GM12874 (cell line): ENCODE results near the gene SYVN1.

Source experiments
- TF ChIP-seq, protein P1 (sequence below): IDR thresholded peaks from 2 replicates; pipeline ENCODE4 v1.5.1; 2011; ENCODE audit warnings: low read depth, mild to moderate bottlenecking, control low read depth, low read length, moderate library complexity; ENCODE audit not compliant: insufficient read depth

SYVN1 gene

DNA sequence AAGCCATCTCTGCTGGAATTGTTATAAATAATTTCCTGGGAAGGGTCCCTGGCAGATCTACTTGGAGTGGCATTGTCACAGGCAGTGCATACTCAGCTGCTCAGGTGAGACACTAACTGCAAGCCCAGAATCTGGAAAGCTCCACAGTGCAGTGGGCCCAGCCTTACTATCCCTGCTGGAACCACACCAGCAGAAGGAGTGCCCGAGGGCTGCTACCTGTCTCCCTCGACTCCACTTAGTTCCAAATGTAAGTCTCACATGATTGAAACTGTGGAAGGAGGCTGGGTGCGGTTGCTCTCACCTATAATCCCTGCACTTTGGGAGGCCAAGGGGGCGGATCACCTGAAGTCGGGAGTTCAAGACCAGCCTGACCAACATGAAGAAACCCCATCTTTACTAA, 14.3 kb upstream of the SYVN1 start:
- TF ChIP-seq, protein P1, sequence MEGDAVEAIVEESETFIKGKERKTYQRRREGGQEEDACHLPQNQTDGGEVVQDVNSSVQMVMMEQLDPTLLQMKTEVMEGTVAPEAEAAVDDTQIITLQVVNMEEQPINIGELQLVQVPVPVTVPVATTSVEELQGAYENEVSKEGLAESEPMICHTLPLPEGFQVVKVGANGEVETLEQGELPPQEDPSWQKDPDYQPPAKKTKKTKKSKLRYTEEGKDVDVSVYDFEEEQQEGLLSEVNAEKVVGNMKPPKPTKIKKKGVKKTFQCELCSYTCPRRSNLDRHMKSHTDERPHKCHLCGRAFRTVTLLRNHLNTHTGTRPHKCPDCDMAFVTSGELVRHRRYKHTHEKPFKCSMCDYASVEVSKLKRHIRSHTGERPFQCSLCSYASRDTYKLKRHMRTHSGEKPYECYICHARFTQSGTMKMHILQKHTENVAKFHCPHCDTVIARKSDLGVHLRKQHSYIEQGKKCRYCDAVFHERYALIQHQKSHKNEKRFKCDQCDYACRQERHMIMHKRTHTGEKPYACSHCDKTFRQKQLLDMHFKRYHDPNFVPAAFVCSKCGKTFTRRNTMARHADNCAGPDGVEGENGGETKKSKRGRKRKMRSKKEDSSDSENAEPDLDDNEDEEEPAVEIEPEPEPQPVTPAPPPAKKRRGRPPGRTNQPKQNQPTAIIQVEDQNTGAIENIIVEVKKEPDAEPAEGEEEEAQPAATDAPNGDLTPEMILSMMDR: no peak

DNA sequence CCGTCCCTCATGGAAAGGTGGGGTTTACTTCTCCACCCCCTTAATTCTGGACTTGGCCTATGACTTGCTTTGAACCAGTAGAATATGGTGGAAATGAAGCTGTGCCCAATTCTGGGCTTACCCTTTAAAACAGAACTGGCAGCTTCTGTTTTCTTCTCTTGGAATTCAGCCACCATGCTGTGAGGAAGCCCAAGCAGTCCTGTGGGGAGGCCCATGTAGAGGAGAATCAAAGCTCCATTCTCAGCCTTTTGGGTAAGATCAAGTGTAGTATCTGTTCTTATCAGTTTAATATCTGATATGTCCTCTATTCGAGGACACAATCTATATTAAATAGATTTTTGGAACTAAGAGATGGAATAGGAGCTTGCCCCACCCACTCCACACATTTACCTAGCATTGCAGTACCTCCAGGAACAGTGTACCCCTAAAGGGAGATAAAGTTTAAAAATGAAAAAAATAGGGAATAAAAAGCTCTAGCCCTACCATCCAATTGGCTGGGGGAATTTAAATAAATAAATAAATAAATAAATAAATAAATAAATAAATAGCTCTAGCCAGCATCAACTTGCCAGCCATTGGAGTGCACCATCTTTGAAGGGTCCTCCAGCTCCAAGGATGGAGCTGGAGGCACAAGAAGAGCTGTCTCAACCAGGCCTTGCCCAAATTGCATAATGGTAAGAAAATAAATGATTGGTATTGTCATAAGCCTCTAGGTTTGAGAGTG, 13.2 kb upstream of the SYVN1 start:
- TF ChIP-seq, protein P1: no peak

DNA sequence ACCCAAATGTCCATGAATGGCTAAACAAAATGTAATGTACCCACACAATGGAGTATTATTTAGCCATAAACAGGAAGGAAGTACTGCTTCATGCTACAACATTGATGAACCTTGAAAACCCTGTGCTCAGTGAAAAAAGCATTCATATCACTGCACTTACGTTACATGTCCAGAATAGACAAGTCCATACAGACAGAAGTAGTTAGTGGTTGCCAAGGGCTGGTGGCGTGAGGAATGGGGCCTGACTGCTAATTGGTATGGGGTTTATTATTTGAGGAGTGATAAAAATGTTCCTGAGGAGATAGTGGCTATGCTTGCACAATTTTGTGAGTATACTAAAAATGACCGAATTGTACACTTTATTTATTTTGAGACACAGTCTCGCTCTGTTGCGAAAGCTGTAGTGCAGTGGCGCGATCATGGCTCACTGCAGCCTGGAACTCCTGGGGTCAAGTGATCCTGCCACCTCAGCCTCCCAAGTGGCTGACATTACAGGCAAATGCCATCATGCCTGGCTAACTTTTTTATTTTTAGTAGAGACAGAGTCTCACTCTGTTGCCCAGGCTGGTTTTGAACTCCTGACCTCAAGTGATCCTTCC, 7.7 kb upstream of the SYVN1 start:
- TF ChIP-seq, protein P1: no peak

DNA sequence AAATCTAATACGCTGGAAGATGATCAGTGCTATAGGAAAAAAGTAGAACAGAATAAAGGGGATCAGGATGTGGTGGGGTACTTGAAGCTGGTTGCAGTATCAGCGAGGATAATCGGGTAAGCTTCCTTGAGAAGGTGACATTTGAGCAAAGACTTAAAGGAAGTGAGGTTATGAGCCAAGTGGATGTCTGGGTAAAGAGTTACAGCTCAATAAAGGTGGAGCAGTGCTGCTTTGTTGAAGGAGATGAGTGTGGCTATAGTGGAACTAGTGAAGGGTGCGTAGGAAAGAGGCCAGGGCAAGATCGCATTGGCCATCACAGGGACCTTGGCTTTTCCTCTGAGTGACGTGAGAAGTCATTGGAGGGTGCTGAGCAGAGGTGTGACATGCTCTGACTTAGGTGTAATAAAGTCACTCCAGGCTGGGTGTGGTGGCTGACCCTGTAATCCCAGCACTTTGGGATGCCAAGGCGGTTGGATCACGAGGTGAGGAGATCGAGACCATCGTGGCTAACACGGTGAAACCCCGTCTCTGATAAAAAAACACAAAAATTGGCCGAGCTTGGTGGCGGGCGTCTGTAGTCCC, 2.3 kb upstream of the SYVN1 start:
- TF ChIP-seq, protein P1: no peak

DNA sequence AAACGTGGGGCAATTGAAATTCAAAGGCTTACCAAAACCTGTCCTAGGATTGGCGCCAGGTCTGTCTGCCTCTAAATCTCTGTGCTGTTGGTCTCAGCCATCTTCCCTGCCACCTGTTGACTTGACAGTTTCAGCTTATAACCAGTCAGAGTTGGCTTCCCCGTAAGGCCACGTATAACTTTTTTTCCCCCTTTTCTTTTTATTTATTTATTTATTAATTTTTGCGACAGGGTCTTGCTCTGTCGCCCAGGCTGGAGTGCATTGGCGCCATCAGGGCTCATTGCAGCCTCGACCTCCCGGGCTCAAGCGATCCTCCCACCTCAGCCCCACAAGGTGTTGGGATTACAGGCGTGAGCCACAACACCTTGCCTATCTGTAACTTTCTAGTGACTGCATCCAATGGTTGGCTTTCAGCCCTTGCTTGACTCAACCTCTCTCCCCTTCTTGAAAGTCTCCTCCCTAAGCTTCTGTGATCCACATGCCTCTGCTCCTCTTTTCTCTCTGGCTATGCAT, 1.4 kb upstream of the SYVN1 start:
- TF ChIP-seq, protein P1: no peak

DNA sequence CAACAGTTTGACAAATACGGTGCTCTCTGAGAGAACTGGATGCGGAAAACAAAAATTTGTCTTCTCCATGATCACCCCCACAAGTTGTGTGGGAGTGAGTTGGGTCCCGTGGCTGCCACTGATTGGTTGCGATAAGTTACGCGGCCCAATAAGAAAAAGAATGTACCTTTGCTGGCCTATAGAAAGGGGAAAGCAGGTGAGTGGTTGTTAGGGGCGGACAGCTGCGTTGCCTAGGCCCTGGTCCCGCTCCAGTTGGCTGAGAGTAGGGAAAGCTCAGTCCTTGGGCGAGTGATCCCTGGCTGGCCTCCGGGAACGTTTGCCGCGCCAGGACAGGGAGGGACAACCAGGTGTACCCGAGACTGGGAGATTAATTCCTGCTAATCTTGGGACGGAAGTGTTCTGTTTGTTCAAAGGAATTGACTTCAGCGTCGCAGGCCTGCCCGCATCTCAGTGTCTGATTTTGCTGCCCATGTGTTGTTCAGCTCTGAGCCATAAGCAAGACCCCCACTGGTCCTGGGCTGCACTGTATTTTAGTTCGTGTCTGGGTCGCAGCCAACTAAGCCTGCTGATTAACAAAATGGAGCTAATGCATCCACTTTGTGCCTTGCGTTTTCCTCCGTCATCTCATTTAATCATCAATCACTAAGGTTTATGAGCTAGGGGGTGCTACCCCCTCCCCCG, 773 bp upstream of the SYVN1 start:
- TF ChIP-seq, protein P1: no peak

DNA sequence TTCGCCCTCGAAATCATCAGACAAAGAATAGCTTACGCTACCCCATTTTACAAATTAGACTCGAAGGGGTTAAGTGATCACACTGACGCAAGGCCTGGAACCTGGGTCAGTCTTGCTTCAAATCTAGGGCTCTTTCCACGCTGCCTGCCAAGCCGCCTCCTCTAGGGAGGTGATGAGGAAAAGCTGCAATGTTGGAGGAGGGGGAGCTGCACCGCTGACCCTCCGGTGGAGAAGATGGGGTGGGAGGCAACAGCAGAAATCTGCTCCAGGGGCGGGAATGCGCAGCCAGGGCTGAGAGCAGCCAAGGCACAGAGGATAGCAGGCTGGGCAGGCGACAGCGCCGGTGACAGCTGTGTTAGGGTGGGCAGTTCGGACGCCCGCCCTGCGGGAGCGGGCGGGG, 595 bp downstream of the SYVN1 start:
- TF ChIP-seq, protein P1: no peak
